H9 (cell line): ENCODE data around the gene EXOC2. TPM values are rescaled to one million over a fixed set of nuclear protein-coding genes. Genes with fewer than 3 reads are reported as not detected.

Experiments
- DNase-seq: peaks from one replicate; pipeline ENCODE4 v3.0.0-alpha.2; 2017
- H2AFZ ChIP-seq: one replicate; pipeline ENCODE4 v1.6.1; 2013; ENCODE audit warnings: mild to moderate bottlenecking, low read length, control low read depth, moderate library complexity
- H2AK5ac ChIP-seq: 2 replicates; pipeline ENCODE4 v1.6.1; 2013; ENCODE audit warnings: low read length, control low read depth, mixed read lengths; ENCODE audit not compliant: insufficient read length
- H2BK120ac ChIP-seq: one replicate; pipeline ENCODE4 v1.6.1; 2013; ENCODE audit warnings: low read depth, mild to moderate bottlenecking, low read length, control low read depth, inconsistent platforms; ENCODE audit not compliant: poor library complexity, severe bottlenecking
- H2BK12ac ChIP-seq: 2 replicates; pipeline ENCODE4 v1.6.1; 2013; ENCODE audit warnings: low read length, control low read depth, mixed read lengths, low read depth; ENCODE audit not compliant: insufficient read length
- H2BK15ac ChIP-seq: 2 replicates; pipeline ENCODE4 v1.6.1; 2013; ENCODE audit warnings: low read depth, low read length, control low read depth
- H2BK20ac ChIP-seq: one replicate; pipeline ENCODE4 v1.6.1; 2013; ENCODE audit warnings: low read depth, mild to moderate bottlenecking, low read length, control low read depth, inconsistent platforms; ENCODE audit not compliant: poor library complexity, severe bottlenecking
- H2BK5ac ChIP-seq: 2 replicates; pipeline ENCODE4 v1.6.1; 2013; ENCODE audit warnings: low read length, control low read depth, mixed read lengths; ENCODE audit not compliant: insufficient read length
- H3K14ac ChIP-seq: 2 replicates; pipeline ENCODE4 v1.6.1; 2013; ENCODE audit warnings: low read length, control low read depth; ENCODE audit not compliant: insufficient read depth
- H3K18ac ChIP-seq: 2 replicates; pipeline ENCODE4 v1.6.1; 2013; ENCODE audit warnings: low read depth, mild to moderate bottlenecking, mixed read lengths, low read length, control low read depth; ENCODE audit not compliant: insufficient read length
- H3K23ac ChIP-seq: 2 replicates; pipeline ENCODE4 v1.6.1; 2013; ENCODE audit warnings: low read length, control low read depth, mixed read lengths, low read depth; ENCODE audit not compliant: insufficient read length
- H3K23me2 ChIP-seq: 2 replicates; pipeline ENCODE4 v1.6.1; 2013; ENCODE audit warnings: low read depth, mild to moderate bottlenecking, mixed read lengths, low read length, control low read depth; ENCODE audit not compliant: insufficient read length, poor library complexity, severe bottlenecking
- H3K27ac ChIP-seq: 2 replicates; pipeline ENCODE4 v1.5.1; 2013; ENCODE audit warnings: low read length, control low read depth, mixed read lengths, low read depth; ENCODE audit not compliant: insufficient read length
- H3K27me3 ChIP-seq: 2 replicates; pipeline ENCODE4 v1.6.1; 2013; ENCODE audit warnings: low read length, control low read depth, inconsistent platforms; ENCODE audit not compliant: insufficient read depth
- H3K4ac ChIP-seq: 2 replicates; pipeline ENCODE4 v1.6.1; 2013; ENCODE audit warnings: low read depth, mild to moderate bottlenecking, control low read depth, inconsistent platforms, low read length, moderate library complexity
- H3K4me1 ChIP-seq: 2 replicates; pipeline ENCODE4 v1.6.1; 2013; ENCODE audit warnings: low read length, control low read depth, inconsistent platforms; ENCODE audit not compliant: insufficient read depth
- H3K4me2 ChIP-seq: 2 replicates; pipeline ENCODE4 v1.6.1; 2013; ENCODE audit warnings: low read length, control low read depth, mixed read lengths; ENCODE audit not compliant: insufficient read length, insufficient read depth
- H3K56ac ChIP-seq: 2 replicates; pipeline ENCODE4 v1.6.1; 2013; ENCODE audit warnings: low read depth, mild to moderate bottlenecking, mixed read lengths, low read length, control low read depth; ENCODE audit not compliant: insufficient read length
- H3K79me1 ChIP-seq: 2 replicates; pipeline ENCODE4 v1.6.1; 2013; ENCODE audit warnings: low read depth, mild to moderate bottlenecking, moderate library complexity, low read length, control low read depth, inconsistent platforms; ENCODE audit not compliant: insufficient read depth, poor library complexity, severe bottlenecking
- H3K79me2 ChIP-seq: 2 replicates; pipeline ENCODE4 v1.6.1; 2013; ENCODE audit warnings: low read length, control low read depth, inconsistent platforms; ENCODE audit not compliant: insufficient read depth
- H3K9ac ChIP-seq: 2 replicates; pipeline ENCODE4 v1.6.1; 2013; ENCODE audit warnings: low read length, control low read depth, mixed read lengths; ENCODE audit not compliant: insufficient read length; ENCODE audit errors: extremely low read depth
- H3K9me3 ChIP-seq: one replicate; pipeline ENCODE4 v1.6.1; 2013; ENCODE audit warnings: low read depth, low read length, inconsistent platforms; ENCODE audit not compliant: control insufficient read depth
- H3T11ph ChIP-seq: one replicate; pipeline ENCODE4 v1.6.1; 2013; ENCODE audit warnings: mild to moderate bottlenecking, low read length, control low read depth, inconsistent platforms
- H4K20me1 ChIP-seq: one replicate; pipeline ENCODE4 v1.6.1; 2013; ENCODE audit not compliant: control insufficient read depth, insufficient read length, insufficient read depth
- H4K5ac ChIP-seq: 2 replicates; pipeline ENCODE4 v1.6.1; 2013; ENCODE audit warnings: low read depth, mild to moderate bottlenecking, mixed read lengths, low read length, control low read depth; ENCODE audit not compliant: insufficient read length
- H4K8ac ChIP-seq: replicated peaks from 2 replicates; pipeline ENCODE4 v1.6.1; 2013; ENCODE audit warnings: low read length, control low read depth, mixed read lengths, low read depth; ENCODE audit not compliant: insufficient read length
- H4K91ac ChIP-seq: 2 replicates; pipeline ENCODE4 v1.6.1; 2013; ENCODE audit warnings: low read depth, mild to moderate bottlenecking, moderate library complexity, mixed read lengths, low read length, control low read depth; ENCODE audit not compliant: insufficient read length
- H3K27ac Mint-ChIP-seq, 3 experiments: 2 replicates in 2 of 3; 3 replicates in 1 of 3; pipeline ENCODE4 v1.8.0; 2020 to 2021; ENCODE audit warnings: mixed read lengths in 3 of 3, mild to moderate bottlenecking in 1 of 3, moderate library complexity in 1 of 3
- H3K27me3 Mint-ChIP-seq: 2 replicates; pipeline ENCODE4 v1.8.0; 2021; ENCODE audit warnings: low read depth, mild to moderate bottlenecking, moderate library complexity, mixed read lengths
- H3K36me3 Mint-ChIP-seq, 3 experiments: 2 replicates in 2 of 3; 3 replicates in 1 of 3; pipeline ENCODE4 v1.8.0; 2020 to 2021; ENCODE audit warnings: low read depth in 3 of 3, mixed read lengths in 3 of 3; ENCODE audit not compliant: insufficient read depth in 1 of 3
- H3K4me1 Mint-ChIP-seq, 2 experiments: 2 replicates each; pipeline ENCODE4 v1.8.0; 2020; ENCODE audit warnings: mixed read lengths in 2 of 2
- H3K4me3 Mint-ChIP-seq, 2 experiments: 2 replicates in 1 of 2; 3 replicates in 1 of 2; pipeline ENCODE4 v1.8.0; 2020 to 2021; ENCODE audit warnings: mild to moderate bottlenecking in 2 of 2, mixed read lengths in 2 of 2, moderate library complexity in 1 of 2
- H3K9me3 Mint-ChIP-seq, 2 experiments: 2 replicates in 1 of 2; 3 replicates in 1 of 2; pipeline ENCODE4 v1.8.0; 2020; ENCODE audit warnings: mild to moderate bottlenecking in 2 of 2, mixed read lengths in 2 of 2, moderate library complexity in 1 of 2
- WGBS: extraction: QIAGEN DNeasy Blood & Tissue Kit; methylation state at CpG from one replicate; pipeline ENCODE4 v1.1.7; 2013; ENCODE audit warnings: missing lambda C conversion rate, low lambda C conversion rate, mixed read lengths; ENCODE audit not compliant: insufficient read length; ENCODE audit errors: extremely low coverage; 5-methylcytosine and 5-hydroxymethylcytosine counted together
- total RNA-seq: library from RNA; stranded (reverse); gene quantifications from 2 replicates; pipeline ENCODE4 v1.2.1, GENCODE V29; 2021
- TF ChIP-seq, protein P1 (sequence below): fragments of 200-600 bp; sonication (generic); conservative IDR thresholded peaks from 3 replicates; pipeline ENCODE4 v1.8.0; 2021; ENCODE audit warnings: antibody characterized with exemption, mild to moderate bottlenecking

The EXOC2 gene
- total RNA-seq, 1 experiment from 2014 or later: 29.9 TPM

DNA sequence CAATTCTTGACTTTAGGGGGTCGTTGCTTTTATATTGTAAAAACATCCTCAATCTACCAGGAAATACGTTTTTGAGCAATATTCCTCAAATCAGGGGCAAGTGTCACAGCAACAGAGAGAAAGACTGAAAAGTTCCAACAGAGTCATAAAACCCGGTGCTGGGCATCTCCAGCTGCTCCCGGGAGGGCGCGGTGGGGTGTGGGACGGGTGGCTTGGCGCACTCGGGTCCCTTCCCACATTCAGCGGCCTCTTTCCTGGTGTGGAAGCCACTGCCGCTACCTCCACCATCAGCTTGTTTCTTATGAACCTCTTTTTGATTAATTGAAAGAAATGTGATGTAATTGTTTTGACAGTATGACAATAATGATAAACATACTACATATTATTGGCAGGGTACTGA lies 203.2 kb downstream of the EXOC2 start:
- no peaks in the 10 kb centered on the region for H3K79me2 ChIP-seq
- peaks cover under 1% of the 10 kb centered on the region for H3K9me3 ChIP-seq
- H3T11ph ChIP-seq: no peak overlapping the region
- H2AK5ac ChIP-seq: no peak overlapping the region
- H2AFZ ChIP-seq: no peak overlapping the region
- H3K4me3 Mint-ChIP-seq: no peak overlapping the region
- no peak overlapping the region for H3K23ac ChIP-seq
- H3K27ac ChIP-seq: no peak overlapping the region
- no peaks in the 10 kb centered on the region for H3K79me1 ChIP-seq
- no peak overlapping the region for H2BK120ac ChIP-seq
- DNase-seq: no peak
- no peak overlapping the region for H3K14ac ChIP-seq
- H3K27me3 ChIP-seq: no peaks in the 10 kb centered on the region
- TF ChIP-seq, protein P1, sequence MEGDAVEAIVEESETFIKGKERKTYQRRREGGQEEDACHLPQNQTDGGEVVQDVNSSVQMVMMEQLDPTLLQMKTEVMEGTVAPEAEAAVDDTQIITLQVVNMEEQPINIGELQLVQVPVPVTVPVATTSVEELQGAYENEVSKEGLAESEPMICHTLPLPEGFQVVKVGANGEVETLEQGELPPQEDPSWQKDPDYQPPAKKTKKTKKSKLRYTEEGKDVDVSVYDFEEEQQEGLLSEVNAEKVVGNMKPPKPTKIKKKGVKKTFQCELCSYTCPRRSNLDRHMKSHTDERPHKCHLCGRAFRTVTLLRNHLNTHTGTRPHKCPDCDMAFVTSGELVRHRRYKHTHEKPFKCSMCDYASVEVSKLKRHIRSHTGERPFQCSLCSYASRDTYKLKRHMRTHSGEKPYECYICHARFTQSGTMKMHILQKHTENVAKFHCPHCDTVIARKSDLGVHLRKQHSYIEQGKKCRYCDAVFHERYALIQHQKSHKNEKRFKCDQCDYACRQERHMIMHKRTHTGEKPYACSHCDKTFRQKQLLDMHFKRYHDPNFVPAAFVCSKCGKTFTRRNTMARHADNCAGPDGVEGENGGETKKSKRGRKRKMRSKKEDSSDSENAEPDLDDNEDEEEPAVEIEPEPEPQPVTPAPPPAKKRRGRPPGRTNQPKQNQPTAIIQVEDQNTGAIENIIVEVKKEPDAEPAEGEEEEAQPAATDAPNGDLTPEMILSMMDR: no peak
- no peak overlapping the region for H2BK20ac ChIP-seq
- no peaks in the 10 kb centered on the region for H3K23me2 ChIP-seq
- no peak overlapping the region for H2BK5ac ChIP-seq
- H3K4me1 Mint-ChIP-seq: no peaks in the 10 kb centered on the region
- H2BK12ac ChIP-seq: no peak overlapping the region
- no peaks in the 10 kb centered on the region for H3K4me1 ChIP-seq
- H4K5ac ChIP-seq: no peak overlapping the region
- no peak overlapping the region for H3K27ac Mint-ChIP-seq
- peaks cover 0 to 14% of the 10 kb centered on the region in 2 experiments; a peak in 2 of 5 replicates for H3K9me3 Mint-ChIP-seq
- H3K4ac ChIP-seq: no peak overlapping the region
- H4K91ac ChIP-seq: no peak overlapping the region
- H3K4me2 ChIP-seq: no peak overlapping the region
- H3K18ac ChIP-seq: no peak overlapping the region
- no peak overlapping the region for H2BK15ac ChIP-seq
- H4K8ac ChIP-seq: no peak overlapping the region
- no peak overlapping the region for H3K9ac ChIP-seq
- no peaks in the 10 kb centered on the region for H4K20me1 ChIP-seq
- H3K56ac ChIP-seq: no peak overlapping the region
- WGBS: no CpG with 5 or more reads among the region's 11 CpGs
- no peaks in the 10 kb centered on the region for H3K27me3 Mint-ChIP-seq
- H3K36me3 Mint-ChIP-seq: peaks cover 27 to 54% (median 50%) of the 10 kb centered on the region in 3 experiments
